Measurements from ENCODE around the gene MMEL1. TPM values are rescaled to one million over a fixed set of nuclear protein-coding genes. Genes with fewer than 3 reads are reported as not detected.
A peak's percentile ranks its signal among the peaks of the same experiment; 100 is the strongest.
"Not testable (repeated sequence)": the region's sequence is repeated elsewhere in the genome, so short reads cannot be mapped to it uniquely, and the experiment has no call there.

MMEL1 gene
- total RNA-seq, 1 experiment from 2014 or later = 0.46 TPM

- CTCF ChIA-PET; H3K36me3 ChIP-seq (ENCODE audit: control insufficient read depth, insufficient read depth, low read length); BruUV-seq (replicated peaks); intact Hi-C loops (cut with micrococcal nuclease; ENCODE audit: unreplicated experiment); H3K27ac ChIP-seq (ENCODE audit: low read length); H3K4me3 ChIP-seq (ENCODE audit: low read depth in 2 of 2, low read length in 2 of 2); DNase-seq (ENCODE audit: low read depth, low spot score); in situ Hi-C loops (cut with HindIII; ENCODE audit: low pct_unique_long_range_greater_than_20kb, low sequenced_read_pairs); H3K9me3 ChIP-seq (ENCODE audit: control insufficient read depth, insufficient read depth, low read depth, low read length); POLR2A ChIA-PET; H3K4me1 ChIP-seq (ENCODE audit: control insufficient read depth, insufficient read depth, low read length): not testable (repeated sequence)
- peaks cover 17% of the 10 kb centered on the region; the same call in 1 of the 2 replicates for H3K27me3 ChIP-seq (ENCODE audit: control insufficient read depth, insufficient read depth, low read length)
- peak; percentile 74 for ATAC-seq
Measured at GRCh38 chr1:2652152-2652925, 19.5 kb upstream of the MMEL1 start.

- Histone ChIP-seq H3K27ac (ENCODE audit: low read length) (no peak overlapping the region), H3K27me3 (ENCODE audit: control insufficient read depth, insufficient read depth, low read length) (peaks cover 17% of the 10 kb centered on the region; the same call in 1 of the 2 replicates), H3K9me3 (ENCODE audit: control insufficient read depth, insufficient read depth, low read depth, low read length) (peaks cover 3% of the 10 kb centered on the region; the same call in 1 of the 2 replicates), H3K4me3 (ENCODE audit: low read depth in 2 of 2, low read length in 2 of 2) (no peak overlapping the region), H3K36me3 (ENCODE audit: control insufficient read depth, insufficient read depth, low read length) (no peaks in the 10 kb centered on the region), H3K4me1 (ENCODE audit: control insufficient read depth, insufficient read depth, low read length) (no peaks in the 10 kb centered on the region)
- no peak for TF ChIP-seq TCF7L2 (IDR thresholded peaks at IDR 0.05; ENCODE audit: low read depth, low read length)
- no peak for TF ChIP-seq CTCF (IDR thresholded peaks at IDR 0.05)
- TF ChIP-seq SIN3A (IDR thresholded peaks at IDR 0.05; ENCODE audit: borderline replicate concordance, insufficient read depth, low read depth, low read length) = no peak
- TF ChIP-seq REST (IDR thresholded peaks at IDR 0.05; ENCODE audit: insufficient read depth in 1 of 2, low read depth in 2 of 2, low read length in 1 of 2) = no peak
- TF ChIP-seq POLR2AphosphoS5 (IDR thresholded peaks at IDR 0.05; ENCODE audit: low read depth, low read length) = no peak
- intact Hi-C loops (cut with micrococcal nuclease; ENCODE audit: unreplicated experiment) (no loop called here), in situ Hi-C loops (cut with HindIII; ENCODE audit: low pct_unique_long_range_greater_than_20kb, low sequenced_read_pairs) (no loop called here)
- ChIA-PET CTCF (no interaction called here), POLR2A (no interaction called here)
- no peak for ATAC-seq
- BruUV-seq (replicated peaks) = no TSS peak
- no peak for DNase-seq (ENCODE audit: low read depth, low spot score)
Measured at GRCh38 chr1:2650967-2651645, 18.3 kb upstream of the MMEL1 start.

- intact Hi-C loops (cut with micrococcal nuclease; ENCODE audit: unreplicated experiment) (no loop called here), in situ Hi-C loops (cut with HindIII; ENCODE audit: low pct_unique_long_range_greater_than_20kb, low sequenced_read_pairs) (no loop called here)
- H3K4me3 ChIP-seq (ENCODE audit: low read depth in 2 of 2, low read length in 2 of 2) = no peak overlapping the region
- CTCF ChIA-PET = interaction anchor here (0.6 kb wide), 1 partner anchor 72 kb away, joined by 3 read pairs; no protein-coding TSS in a partner anchor
- no peaks in the 10 kb centered on the region for H3K27me3 ChIP-seq (ENCODE audit: control insufficient read depth, insufficient read depth, low read length)
- POLR2A ChIA-PET = no interaction called here
- TF ChIP-seq CTCF (IDR thresholded peaks at IDR 0.05) (no peak), POLR2AphosphoS5 (IDR thresholded peaks at IDR 0.05; ENCODE audit: low read depth, low read length) (no peak), TCF7L2 (IDR thresholded peaks at IDR 0.05; ENCODE audit: low read depth, low read length) (no peak), REST (IDR thresholded peaks at IDR 0.05; ENCODE audit: insufficient read depth in 1 of 2, low read depth in 2 of 2, low read length in 1 of 2) (no peak), SIN3A (IDR thresholded peaks at IDR 0.05; ENCODE audit: borderline replicate concordance, insufficient read depth, low read depth, low read length) (no peak)
- ATAC-seq (no peak), DNase-seq (ENCODE audit: low read depth, low spot score) (no peak)
- no peaks in the 10 kb centered on the region for H3K36me3 ChIP-seq (ENCODE audit: control insufficient read depth, insufficient read depth, low read length)
- no TSS peak for BruUV-seq (replicated peaks)
- no peak overlapping the region for H3K27ac ChIP-seq (ENCODE audit: low read length)
- H3K4me1 ChIP-seq (ENCODE audit: control insufficient read depth, insufficient read depth, low read length) = peaks cover 5% of the 10 kb centered on the region; the same call in 1 of the 2 replicates
- H3K9me3 ChIP-seq (ENCODE audit: control insufficient read depth, insufficient read depth, low read depth, low read length) = peaks cover 3% of the 10 kb centered on the region; the same call in 1 of the 2 replicates
Measured at GRCh38 chr1:2646837-2647236, 14.0 kb upstream of the MMEL1 start.

All from Panc1 (cell line).